ENCODE data around the gene ZBTB20. TPM values are rescaled to one million over a fixed set of nuclear protein-coding genes. Genes with fewer than 3 reads are reported as not detected.

Gene ZBTB20
- total RNA-seq, 4 donors from 2014 or later, result 69.9 to 112 (median 80.8) TPM

- TF ChIP-seq POLR2A (IDR thresholded peaks at IDR 0.05; ENCODE audit: low read depth) (no peak), EP300 (IDR thresholded peaks at IDR 0.05) (no peak), POLR2AphosphoS5 (IDR thresholded peaks at IDR 0.05) (no peak)
- TF ChIP-seq, protein P1, sequence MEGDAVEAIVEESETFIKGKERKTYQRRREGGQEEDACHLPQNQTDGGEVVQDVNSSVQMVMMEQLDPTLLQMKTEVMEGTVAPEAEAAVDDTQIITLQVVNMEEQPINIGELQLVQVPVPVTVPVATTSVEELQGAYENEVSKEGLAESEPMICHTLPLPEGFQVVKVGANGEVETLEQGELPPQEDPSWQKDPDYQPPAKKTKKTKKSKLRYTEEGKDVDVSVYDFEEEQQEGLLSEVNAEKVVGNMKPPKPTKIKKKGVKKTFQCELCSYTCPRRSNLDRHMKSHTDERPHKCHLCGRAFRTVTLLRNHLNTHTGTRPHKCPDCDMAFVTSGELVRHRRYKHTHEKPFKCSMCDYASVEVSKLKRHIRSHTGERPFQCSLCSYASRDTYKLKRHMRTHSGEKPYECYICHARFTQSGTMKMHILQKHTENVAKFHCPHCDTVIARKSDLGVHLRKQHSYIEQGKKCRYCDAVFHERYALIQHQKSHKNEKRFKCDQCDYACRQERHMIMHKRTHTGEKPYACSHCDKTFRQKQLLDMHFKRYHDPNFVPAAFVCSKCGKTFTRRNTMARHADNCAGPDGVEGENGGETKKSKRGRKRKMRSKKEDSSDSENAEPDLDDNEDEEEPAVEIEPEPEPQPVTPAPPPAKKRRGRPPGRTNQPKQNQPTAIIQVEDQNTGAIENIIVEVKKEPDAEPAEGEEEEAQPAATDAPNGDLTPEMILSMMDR (IDR thresholded peaks at IDR 0.05), result no peak
These were observed 627.7 kb downstream of the ZBTB20 start for GRCh38 chr3:114519415-114519814.

DNA sequence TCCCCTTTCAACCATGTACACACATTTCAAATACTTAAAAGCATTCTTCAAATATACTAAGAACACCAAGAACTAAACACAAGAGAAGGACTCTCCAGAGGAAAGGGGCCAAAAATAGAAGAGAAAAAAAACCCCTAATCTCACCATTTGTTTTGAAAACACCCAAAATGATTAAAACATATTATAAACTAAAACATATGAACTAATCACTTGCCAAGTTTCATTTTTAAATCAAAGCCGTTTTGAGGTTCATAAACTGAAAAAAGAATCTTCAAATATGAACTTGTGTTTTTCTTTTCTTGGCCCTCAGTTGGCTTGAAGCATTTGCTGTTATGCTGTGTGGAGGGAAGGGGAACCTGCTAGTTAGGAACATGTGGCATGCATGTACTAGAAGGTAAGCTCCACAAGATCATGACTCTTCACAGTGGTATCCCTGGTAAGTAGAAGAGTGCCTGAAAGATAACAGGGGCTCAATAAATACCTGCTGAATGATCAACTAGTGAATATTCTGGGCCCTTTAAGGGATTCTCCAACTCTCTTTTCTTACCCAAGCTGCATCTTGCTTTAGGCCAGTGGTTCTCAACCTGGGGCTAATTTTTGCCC, 628.8 kb downstream of the ZBTB20 start:
- whole genome bisulfite sequencing, result 28% methylated on average over 1 of the region's 1 CpG
- no peaks in the 10 kb centered on the region for H3K36me3 ChIP-seq
- peaks cover 16 to 26% (median 21%) of the 10 kb centered on the region in 4 donors for H3K4me1 ChIP-seq
- no peak for DNase-seq (ENCODE audit: extremely low spot score)
- intact Hi-C loops (cut with DNase I), result no loop called here
- no peaks in the 10 kb centered on the region for H3K27me3 ChIP-seq
- no peak overlapping the region for H3K4me3 ChIP-seq
- H3K27ac ChIP-seq (replicated peaks in 1 of 4), result no peak overlapping the region
- H3K9me3 ChIP-seq, result no peaks in the 10 kb centered on the region
- TF ChIP-seq, protein P1 (IDR thresholded peaks at IDR 0.05), result no peak
- no peak for TF ChIP-seq POLR2AphosphoS5 (IDR thresholded peaks at IDR 0.05)

More at GRCh38 chr3:114519415-114519814, 627.7 kb downstream of the ZBTB20 start:
- WGBS, result 29% methylated on average over 3 of the region's 3 CpGs
- H3K4me3 ChIP-seq, result no peak overlapping the region
- H3K36me3 ChIP-seq, result no peaks in the 10 kb centered on the region
- intact Hi-C loops (cut with DNase I), result no loop called here
- H3K27ac ChIP-seq (replicated peaks in 1 of 4), result no peak overlapping the region
- no peaks in the 10 kb centered on the region for H3K27me3 ChIP-seq
- H3K9me3 ChIP-seq, result no peaks in the 10 kb centered on the region
- H3K4me1 ChIP-seq, result peaks cover 16 to 26% (median 21%) of the 10 kb centered on the region in 4 donors
- no peak for DNase-seq (ENCODE audit: extremely low spot score)

GRCh38 chr3:114510201-114510600, 636.9 kb downstream of the ZBTB20 start:
- H3K36me3 ChIP-seq, result no peaks in the 10 kb centered on the region
- TF ChIP-seq POLR2AphosphoS5 (IDR thresholded peaks at IDR 0.05) (no peak), EP300 (IDR thresholded peaks at IDR 0.05) (no peak), POLR2A (IDR thresholded peaks at IDR 0.05; ENCODE audit: low read depth) (no peak)
- TF ChIP-seq, protein P1 (IDR thresholded peaks at IDR 0.05), result no peak
- H3K27me3 ChIP-seq, result no peaks in the 10 kb centered on the region
- WGBS, result 76% methylated on average over 2 of the region's 2 CpGs
- no peak overlapping the region for H3K4me3 ChIP-seq
- H3K27ac ChIP-seq (replicated peaks in 1 of 4), result no peak overlapping the region
- intact Hi-C loops (cut with DNase I), result no loop called here
- peaks cover 20 to 34% (median 24%) of the 10 kb centered on the region in 4 donors for H3K4me1 ChIP-seq
- no peak for DNase-seq (ENCODE audit: extremely low spot score)
- H3K9me3 ChIP-seq, result no peaks in the 10 kb centered on the region

DNA sequence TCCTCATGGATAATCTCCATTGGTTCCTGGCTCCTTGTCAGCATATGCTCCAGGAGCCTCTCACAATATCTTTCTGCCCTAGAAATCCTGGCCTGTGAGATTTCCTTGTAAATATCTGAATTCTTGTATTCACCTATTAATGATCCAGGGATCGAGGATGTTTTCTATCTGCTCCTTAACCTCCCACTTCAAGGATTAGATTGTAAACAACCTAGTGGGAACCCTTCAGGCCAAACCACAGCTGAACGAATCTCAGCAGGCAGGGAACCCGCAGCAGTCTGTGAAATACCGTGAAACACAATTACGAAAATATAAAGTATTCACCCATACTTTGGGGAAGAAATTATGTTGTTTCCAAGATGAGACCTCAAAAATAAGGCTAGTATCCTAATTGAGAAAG, 637.3 kb downstream of the ZBTB20 start:
- 87% methylated on average over 5 of the region's 5 CpGs for WGBS
- Histone ChIP-seq H3K27ac (replicated peaks in 1 of 4) (no peak overlapping the region), H3K4me3 (no peak overlapping the region), H3K27me3 (no peaks in the 10 kb centered on the region), H3K4me1 (peaks cover 23 to 34% (median 24%) of the 10 kb centered on the region in 4 donors), H3K36me3 (no peaks in the 10 kb centered on the region), H3K9me3 (no peaks in the 10 kb centered on the region)
- no peak for DNase-seq (ENCODE audit: extremely low spot score)
- TF ChIP-seq EP300 (IDR thresholded peaks at IDR 0.05) (no peak), POLR2AphosphoS5 (IDR thresholded peaks at IDR 0.05) (no peak), POLR2A (IDR thresholded peaks at IDR 0.05; ENCODE audit: low read depth) (no peak)
- TF ChIP-seq, protein P1 (IDR thresholded peaks at IDR 0.05), result no peak
- intact Hi-C loops (cut with DNase I), result no loop called here

GRCh38 chr3:114508976-114509375, 638.1 kb downstream of the ZBTB20 start:
- intact Hi-C loops (cut with DNase I), result no loop called here
- H3K36me3 ChIP-seq, result no peaks in the 10 kb centered on the region
- DNase-seq (ENCODE audit: extremely low spot score), result no peak
- H3K27me3 ChIP-seq, result no peaks in the 10 kb centered on the region
- TF ChIP-seq POLR2AphosphoS5 (IDR thresholded peaks at IDR 0.05), result no peak
- TF ChIP-seq, protein P1 (IDR thresholded peaks at IDR 0.05), result no peak
- no peak for TF ChIP-seq POLR2A (IDR thresholded peaks at IDR 0.05; ENCODE audit: low read depth)
- TF ChIP-seq EP300 (IDR thresholded peaks at IDR 0.05), result no peak
- H3K27ac ChIP-seq (replicated peaks in 1 of 4), result no peak overlapping the region
- H3K4me1 ChIP-seq, result peaks cover 23 to 34% (median 24%) of the 10 kb centered on the region in 4 donors
- H3K9me3 ChIP-seq, result no peaks in the 10 kb centered on the region
- H3K4me3 ChIP-seq, result no peak overlapping the region
- WGBS, result 97% methylated on average over 1 of the region's 1 CpG

Measured in esophagus muscularis mucosa (tissue), 4 donors.